ENCODE data around the gene S100A11.

Gene S100A11

GRCh38 chr1:152067150-152067549 is 30.3 kb upstream of the S100A11 start:
- no peak for TF ChIP-seq CTCF (IDR thresholded peaks at IDR 0.05; ENCODE audit: borderline replicate concordance, insufficient read depth, low read depth, low read length)
- H3K4me3 ChIP-seq (ENCODE audit: low read depth, low read length): no peak overlapping the region

- TF ChIP-seq CTCF (IDR thresholded peaks at IDR 0.05; ENCODE audit: borderline replicate concordance, insufficient read depth, low read depth, low read length): no peak
- no peak overlapping the region for H3K4me3 ChIP-seq (ENCODE audit: low read depth, low read length)
Measured at GRCh38 chr1:152061952-152062351, 25.1 kb upstream of the S100A11 start.

- TF ChIP-seq CTCF (IDR thresholded peaks at IDR 0.05; ENCODE audit: borderline replicate concordance, insufficient read depth, low read depth, low read length): no peak
- no peak overlapping the region for H3K4me3 ChIP-seq (ENCODE audit: low read depth, low read length)
Measured at GRCh38 chr1:152053375-152053774, 16.6 kb upstream of the S100A11 start.

- TF ChIP-seq CTCF (IDR thresholded peaks at IDR 0.05; ENCODE audit: borderline replicate concordance, insufficient read depth, low read depth, low read length): peak; percentile 79
- no peak overlapping the region for H3K4me3 ChIP-seq (ENCODE audit: low read depth, low read length)
Measured at GRCh38 chr1:152052606-152053005, 15.8 kb upstream of the S100A11 start.

- TF ChIP-seq CTCF (IDR thresholded peaks at IDR 0.05; ENCODE audit: borderline replicate concordance, insufficient read depth, low read depth, low read length): no peak
- no peak overlapping the region for H3K4me3 ChIP-seq (ENCODE audit: low read depth, low read length)
Measured at GRCh38 chr1:152050886-152051675, 14.3 kb upstream of the S100A11 start.

- no peak for TF ChIP-seq CTCF (IDR thresholded peaks at IDR 0.05; ENCODE audit: borderline replicate concordance, insufficient read depth, low read depth, low read length)
Measured at GRCh38 chr1:152049291-152050083, 12.7 kb upstream of the S100A11 start.

More at GRCh38 chr1:152049291-152050083, 12.7 kb upstream of the S100A11 start:
- H3K4me3 ChIP-seq (ENCODE audit: low read depth, low read length): no peak overlapping the region
